Endothelial cell of umbilical vein (primary cell): ENCODE data around the gene PIGH.

Source experiments
- EZH2 ChIP-seq: IDR thresholded peaks from 2 replicates; pipeline ENCODE4 v1.6.1; 2012; ENCODE audit warnings: borderline replicate concordance, low read depth, mild to moderate bottlenecking, moderate library complexity, low read length, inconsistent platforms; ENCODE audit not compliant: severe bottlenecking
- JUN ChIP-seq: IDR thresholded peaks from 2 replicates; pipeline ENCODE4 v1.6.1; 2011; ENCODE audit warnings: borderline replicate concordance, low read depth; ENCODE audit not compliant: insufficient read length, insufficient read depth
- MAX ChIP-seq: IDR thresholded peaks from 2 replicates; pipeline ENCODE4 v1.6.1; 2011; ENCODE audit not compliant: insufficient read depth, insufficient read length
- POLR2A ChIP-seq: IDR thresholded peaks from 2 replicates; pipeline ENCODE4 v1.6.1; 2012; ENCODE audit warnings: low read depth, mild to moderate bottlenecking, control low read depth, low read length
- POLR2AphosphoS5 ChIP-seq: IDR thresholded peaks from 2 replicates; pipeline ENCODE4 v1.6.1; 2012; ENCODE audit warnings: low read depth, mild to moderate bottlenecking, control low read depth, low read length, moderate library complexity; ENCODE audit not compliant: insufficient read depth
- TF ChIP-seq, protein P1 (sequence below), 2 donors: IDR thresholded peaks; 1 replicate in 1 of 2; 2 replicates in 1 of 2; pipeline ENCODE4 v1.5.1; 2011; ENCODE audit warnings: low read length in 2 of 2, mild to moderate bottlenecking in 2 of 2, moderate library complexity in 2 of 2, control low read depth in 1 of 2, inconsistent platforms in 1 of 2, low read depth in 1 of 2; ENCODE audit not compliant: insufficient read depth in 1 of 2; ENCODE audit errors: extremely low read depth in 1 of 2

GRCh38 chr14:67566908-67567307 is 33.2 kb downstream of the PIGH start:
- TF ChIP-seq, protein P1, sequence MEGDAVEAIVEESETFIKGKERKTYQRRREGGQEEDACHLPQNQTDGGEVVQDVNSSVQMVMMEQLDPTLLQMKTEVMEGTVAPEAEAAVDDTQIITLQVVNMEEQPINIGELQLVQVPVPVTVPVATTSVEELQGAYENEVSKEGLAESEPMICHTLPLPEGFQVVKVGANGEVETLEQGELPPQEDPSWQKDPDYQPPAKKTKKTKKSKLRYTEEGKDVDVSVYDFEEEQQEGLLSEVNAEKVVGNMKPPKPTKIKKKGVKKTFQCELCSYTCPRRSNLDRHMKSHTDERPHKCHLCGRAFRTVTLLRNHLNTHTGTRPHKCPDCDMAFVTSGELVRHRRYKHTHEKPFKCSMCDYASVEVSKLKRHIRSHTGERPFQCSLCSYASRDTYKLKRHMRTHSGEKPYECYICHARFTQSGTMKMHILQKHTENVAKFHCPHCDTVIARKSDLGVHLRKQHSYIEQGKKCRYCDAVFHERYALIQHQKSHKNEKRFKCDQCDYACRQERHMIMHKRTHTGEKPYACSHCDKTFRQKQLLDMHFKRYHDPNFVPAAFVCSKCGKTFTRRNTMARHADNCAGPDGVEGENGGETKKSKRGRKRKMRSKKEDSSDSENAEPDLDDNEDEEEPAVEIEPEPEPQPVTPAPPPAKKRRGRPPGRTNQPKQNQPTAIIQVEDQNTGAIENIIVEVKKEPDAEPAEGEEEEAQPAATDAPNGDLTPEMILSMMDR (IDR thresholded peaks at IDR 0.05; ENCODE audit: extremely low read depth in 1 of 2, insufficient read depth in 1 of 2, low read depth in 1 of 2, low read length in 2 of 2), result no peak
- TF ChIP-seq EZH2 (no peak), MAX (no peak), JUN (no peak), POLR2A (no peak), POLR2AphosphoS5 (no peak)
